ENCODE results near the gene TRA2B. TPM values are rescaled to one million over a fixed set of nuclear protein-coding genes. Genes with fewer than 3 reads are reported as not detected.
A peak's percentile ranks its signal among the peaks of the same experiment; 100 is the strongest.

Gene TRA2B
- total RNA-seq, 1 experiment from 2014 or later: 236 TPM

DNA sequence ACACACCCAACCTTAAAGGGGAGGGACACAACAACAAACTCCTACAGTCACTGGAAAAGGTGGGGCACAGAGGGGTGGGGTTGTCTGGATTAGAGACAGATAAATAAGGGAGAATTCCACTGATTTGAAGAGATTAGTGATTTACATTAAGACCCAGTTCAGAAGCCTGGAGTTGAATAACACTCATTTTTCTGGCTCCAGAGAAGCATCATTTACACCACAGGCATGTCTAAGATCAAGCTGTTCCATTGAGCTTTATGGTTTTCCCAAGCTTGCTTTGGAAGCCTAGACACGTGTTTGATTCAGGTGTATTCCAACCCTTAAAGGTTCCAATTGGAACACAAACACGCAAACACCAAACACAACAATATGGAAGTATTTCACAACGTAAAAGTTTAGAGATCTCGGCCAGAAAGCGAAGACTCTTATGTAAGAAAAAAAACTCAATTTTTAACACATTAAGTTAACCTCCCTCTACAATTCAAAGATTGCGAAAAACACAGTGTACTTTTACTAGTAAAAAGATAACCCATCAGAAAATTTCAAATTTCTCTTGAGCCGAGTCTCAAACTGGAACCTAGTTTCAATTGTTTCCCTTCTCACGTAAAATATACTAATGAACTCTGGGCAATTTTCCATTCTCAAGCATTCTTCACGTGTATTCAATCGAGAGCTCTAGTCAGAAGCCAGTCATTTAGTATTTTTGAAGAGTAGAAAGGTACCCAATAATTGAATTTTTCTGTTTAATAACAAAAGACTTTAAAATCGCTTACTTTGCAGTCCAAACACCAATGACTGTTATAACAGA lies 2.1 kb downstream of the TRA2B start (continued):
- no peak for TF ChIP-seq ESRRA (CRISPR knock-in tag; IDR thresholded peaks at IDR 0.05; ENCODE audit: borderline replicate concordance)
- TF ChIP-seq, protein P1, sequence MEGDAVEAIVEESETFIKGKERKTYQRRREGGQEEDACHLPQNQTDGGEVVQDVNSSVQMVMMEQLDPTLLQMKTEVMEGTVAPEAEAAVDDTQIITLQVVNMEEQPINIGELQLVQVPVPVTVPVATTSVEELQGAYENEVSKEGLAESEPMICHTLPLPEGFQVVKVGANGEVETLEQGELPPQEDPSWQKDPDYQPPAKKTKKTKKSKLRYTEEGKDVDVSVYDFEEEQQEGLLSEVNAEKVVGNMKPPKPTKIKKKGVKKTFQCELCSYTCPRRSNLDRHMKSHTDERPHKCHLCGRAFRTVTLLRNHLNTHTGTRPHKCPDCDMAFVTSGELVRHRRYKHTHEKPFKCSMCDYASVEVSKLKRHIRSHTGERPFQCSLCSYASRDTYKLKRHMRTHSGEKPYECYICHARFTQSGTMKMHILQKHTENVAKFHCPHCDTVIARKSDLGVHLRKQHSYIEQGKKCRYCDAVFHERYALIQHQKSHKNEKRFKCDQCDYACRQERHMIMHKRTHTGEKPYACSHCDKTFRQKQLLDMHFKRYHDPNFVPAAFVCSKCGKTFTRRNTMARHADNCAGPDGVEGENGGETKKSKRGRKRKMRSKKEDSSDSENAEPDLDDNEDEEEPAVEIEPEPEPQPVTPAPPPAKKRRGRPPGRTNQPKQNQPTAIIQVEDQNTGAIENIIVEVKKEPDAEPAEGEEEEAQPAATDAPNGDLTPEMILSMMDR (IDR thresholded peaks at IDR 0.05): no peak
- TF ChIP-seq MYBL2 (CRISPR knock-in tag; IDR thresholded peaks at IDR 0.05): no peak
- TF ChIP-seq TCF7 (CRISPR knock-in tag; IDR thresholded peaks at IDR 0.05; ENCODE audit: low read depth): no peak
- TF ChIP-seq ZNF121 (CRISPR knock-in tag; IDR thresholded peaks at IDR 0.05): no peak
- TF ChIP-seq, protein P2, sequence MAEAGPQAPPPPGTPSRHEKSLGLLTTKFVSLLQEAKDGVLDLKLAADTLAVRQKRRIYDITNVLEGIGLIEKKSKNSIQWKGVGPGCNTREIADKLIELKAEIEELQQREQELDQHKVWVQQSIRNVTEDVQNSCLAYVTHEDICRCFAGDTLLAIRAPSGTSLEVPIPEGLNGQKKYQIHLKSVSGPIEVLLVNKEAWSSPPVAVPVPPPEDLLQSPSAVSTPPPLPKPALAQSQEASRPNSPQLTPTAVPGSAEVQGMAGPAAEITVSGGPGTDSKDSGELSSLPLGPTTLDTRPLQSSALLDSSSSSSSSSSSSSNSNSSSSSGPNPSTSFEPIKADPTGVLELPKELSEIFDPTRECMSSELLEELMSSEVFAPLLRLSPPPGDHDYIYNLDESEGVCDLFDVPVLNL (CRISPR knock-in tag; IDR thresholded peaks at IDR 0.05; ENCODE audit: borderline replicate concordance, low read depth): no peak
- TF ChIP-seq, protein P3, sequence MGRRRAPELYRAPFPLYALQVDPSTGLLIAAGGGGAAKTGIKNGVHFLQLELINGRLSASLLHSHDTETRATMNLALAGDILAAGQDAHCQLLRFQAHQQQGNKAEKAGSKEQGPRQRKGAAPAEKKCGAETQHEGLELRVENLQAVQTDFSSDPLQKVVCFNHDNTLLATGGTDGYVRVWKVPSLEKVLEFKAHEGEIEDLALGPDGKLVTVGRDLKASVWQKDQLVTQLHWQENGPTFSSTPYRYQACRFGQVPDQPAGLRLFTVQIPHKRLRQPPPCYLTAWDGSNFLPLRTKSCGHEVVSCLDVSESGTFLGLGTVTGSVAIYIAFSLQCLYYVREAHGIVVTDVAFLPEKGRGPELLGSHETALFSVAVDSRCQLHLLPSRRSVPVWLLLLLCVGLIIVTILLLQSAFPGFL (CRISPR knock-in tag; IDR thresholded peaks at IDR 0.05; ENCODE audit: borderline replicate concordance): no peak
- no peak for TF ChIP-seq KAT7 (CRISPR knock-in tag; IDR thresholded peaks at IDR 0.05; ENCODE audit: borderline replicate concordance)
- TF ChIP-seq, protein P4, sequence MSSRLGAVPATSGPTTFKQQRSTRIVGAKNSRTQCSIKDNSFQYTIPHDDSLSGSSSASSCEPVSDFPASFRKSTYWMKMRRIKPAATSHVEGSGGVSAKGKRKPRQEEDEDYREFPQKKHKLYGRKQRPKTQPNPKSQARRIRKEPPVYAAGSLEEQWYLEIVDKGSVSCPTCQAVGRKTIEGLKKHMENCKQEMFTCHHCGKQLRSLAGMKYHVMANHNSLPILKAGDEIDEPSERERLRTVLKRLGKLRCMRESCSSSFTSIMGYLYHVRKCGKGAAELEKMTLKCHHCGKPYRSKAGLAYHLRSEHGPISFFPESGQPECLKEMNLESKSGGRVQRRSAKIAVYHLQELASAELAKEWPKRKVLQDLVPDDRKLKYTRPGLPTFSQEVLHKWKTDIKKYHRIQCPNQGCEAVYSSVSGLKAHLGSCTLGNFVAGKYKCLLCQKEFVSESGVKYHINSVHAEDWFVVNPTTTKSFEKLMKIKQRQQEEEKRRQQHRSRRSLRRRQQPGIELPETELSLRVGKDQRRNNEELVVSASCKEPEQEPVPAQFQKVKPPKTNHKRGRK (CRISPR knock-in tag; IDR thresholded peaks at IDR 0.05; ENCODE audit: borderline replicate concordance): no peak
- TF ChIP-seq, protein P5, sequence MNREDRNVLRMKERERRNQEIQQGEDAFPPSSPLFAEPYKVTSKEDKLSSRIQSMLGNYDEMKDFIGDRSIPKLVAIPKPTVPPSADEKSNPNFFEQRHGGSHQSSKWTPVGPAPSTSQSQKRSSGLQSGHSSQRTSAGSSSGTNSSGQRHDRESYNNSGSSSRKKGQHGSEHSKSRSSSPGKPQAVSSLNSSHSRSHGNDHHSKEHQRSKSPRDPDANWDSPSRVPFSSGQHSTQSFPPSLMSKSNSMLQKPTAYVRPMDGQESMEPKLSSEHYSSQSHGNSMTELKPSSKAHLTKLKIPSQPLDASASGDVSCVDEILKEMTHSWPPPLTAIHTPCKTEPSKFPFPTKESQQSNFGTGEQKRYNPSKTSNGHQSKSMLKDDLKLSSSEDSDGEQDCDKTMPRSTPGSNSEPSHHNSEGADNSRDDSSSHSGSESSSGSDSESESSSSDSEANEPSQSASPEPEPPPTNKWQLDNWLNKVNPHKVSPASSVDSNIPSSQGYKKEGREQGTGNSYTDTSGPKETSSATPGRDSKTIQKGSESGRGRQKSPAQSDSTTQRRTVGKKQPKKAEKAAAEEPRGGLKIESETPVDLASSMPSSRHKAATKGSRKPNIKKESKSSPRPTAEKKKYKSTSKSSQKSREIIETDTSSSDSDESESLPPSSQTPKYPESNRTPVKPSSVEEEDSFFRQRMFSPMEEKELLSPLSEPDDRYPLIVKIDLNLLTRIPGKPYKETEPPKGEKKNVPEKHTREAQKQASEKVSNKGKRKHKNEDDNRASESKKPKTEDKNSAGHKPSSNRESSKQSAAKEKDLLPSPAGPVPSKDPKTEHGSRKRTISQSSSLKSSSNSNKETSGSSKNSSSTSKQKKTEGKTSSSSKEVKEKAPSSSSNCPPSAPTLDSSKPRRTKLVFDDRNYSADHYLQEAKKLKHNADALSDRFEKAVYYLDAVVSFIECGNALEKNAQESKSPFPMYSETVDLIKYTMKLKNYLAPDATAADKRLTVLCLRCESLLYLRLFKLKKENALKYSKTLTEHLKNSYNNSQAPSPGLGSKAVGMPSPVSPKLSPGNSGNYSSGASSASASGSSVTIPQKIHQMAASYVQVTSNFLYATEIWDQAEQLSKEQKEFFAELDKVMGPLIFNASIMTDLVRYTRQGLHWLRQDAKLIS (CRISPR knock-in tag; IDR thresholded peaks at IDR 0.05; ENCODE audit: borderline replicate concordance): no peak

DNA sequence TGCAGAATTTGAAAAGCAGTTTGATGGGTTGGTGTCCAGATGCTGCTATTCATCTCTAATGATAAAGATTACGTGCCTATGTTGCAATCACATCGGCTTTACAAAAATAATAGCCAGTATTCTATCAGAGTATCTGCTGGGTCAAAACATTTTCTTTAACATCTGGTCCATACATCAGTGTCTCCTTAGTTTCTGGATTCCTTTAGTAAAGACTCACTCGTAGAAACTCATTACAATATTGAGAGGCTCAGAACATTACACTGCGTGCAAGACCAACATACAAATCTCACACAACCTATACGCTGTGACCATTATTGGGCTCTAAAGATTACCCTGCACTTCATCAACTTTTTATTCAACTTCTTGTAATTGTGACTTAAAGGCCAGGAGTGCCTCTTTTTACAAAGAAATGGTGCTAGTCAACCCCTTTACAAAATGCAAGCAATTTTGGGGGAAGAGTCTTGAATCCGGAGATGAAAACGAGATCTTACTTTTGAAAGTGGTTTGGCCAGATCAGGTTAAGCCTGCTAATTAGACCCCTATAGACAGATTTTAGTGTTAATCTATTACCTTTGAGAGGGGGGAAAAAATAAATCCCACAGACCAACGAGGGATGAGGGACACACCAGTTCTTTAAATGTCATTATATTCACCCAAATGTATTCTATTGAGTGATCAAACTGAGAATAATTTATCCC lies 2.9 kb downstream of the TRA2B start:
- DNase-seq (ENCODE audit: low spot score): no peak
- no peak for ATAC-seq
- peaks cover 58% of the 10 kb centered on the region for H3K36me3 Mint-ChIP-seq
- TF ChIP-seq, protein P3 (CRISPR knock-in tag; IDR thresholded peaks at IDR 0.05; ENCODE audit: borderline replicate concordance): no peak
- no peak for TF ChIP-seq IRF2 (CRISPR knock-in tag; IDR thresholded peaks at IDR 0.05; ENCODE audit: borderline replicate concordance, low read depth)
- TF ChIP-seq, protein P6, sequence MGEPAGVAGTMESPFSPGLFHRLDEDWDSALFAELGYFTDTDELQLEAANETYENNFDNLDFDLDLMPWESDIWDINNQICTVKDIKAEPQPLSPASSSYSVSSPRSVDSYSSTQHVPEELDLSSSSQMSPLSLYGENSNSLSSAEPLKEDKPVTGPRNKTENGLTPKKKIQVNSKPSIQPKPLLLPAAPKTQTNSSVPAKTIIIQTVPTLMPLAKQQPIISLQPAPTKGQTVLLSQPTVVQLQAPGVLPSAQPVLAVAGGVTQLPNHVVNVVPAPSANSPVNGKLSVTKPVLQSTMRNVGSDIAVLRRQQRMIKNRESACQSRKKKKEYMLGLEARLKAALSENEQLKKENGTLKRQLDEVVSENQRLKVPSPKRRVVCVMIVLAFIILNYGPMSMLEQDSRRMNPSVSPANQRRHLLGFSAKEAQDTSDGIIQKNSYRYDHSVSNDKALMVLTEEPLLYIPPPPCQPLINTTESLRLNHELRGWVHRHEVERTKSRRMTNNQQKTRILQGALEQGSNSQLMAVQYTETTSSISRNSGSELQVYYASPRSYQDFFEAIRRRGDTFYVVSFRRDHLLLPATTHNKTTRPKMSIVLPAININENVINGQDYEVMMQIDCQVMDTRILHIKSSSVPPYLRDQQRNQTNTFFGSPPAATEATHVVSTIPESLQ (CRISPR knock-in tag; IDR thresholded peaks at IDR 0.05): no peak
- no peak for TF ChIP-seq ZNF317 (CRISPR knock-in tag; IDR thresholded peaks at IDR 0.05; ENCODE audit: borderline replicate concordance, low read depth)
- TF ChIP-seq, protein P7, sequence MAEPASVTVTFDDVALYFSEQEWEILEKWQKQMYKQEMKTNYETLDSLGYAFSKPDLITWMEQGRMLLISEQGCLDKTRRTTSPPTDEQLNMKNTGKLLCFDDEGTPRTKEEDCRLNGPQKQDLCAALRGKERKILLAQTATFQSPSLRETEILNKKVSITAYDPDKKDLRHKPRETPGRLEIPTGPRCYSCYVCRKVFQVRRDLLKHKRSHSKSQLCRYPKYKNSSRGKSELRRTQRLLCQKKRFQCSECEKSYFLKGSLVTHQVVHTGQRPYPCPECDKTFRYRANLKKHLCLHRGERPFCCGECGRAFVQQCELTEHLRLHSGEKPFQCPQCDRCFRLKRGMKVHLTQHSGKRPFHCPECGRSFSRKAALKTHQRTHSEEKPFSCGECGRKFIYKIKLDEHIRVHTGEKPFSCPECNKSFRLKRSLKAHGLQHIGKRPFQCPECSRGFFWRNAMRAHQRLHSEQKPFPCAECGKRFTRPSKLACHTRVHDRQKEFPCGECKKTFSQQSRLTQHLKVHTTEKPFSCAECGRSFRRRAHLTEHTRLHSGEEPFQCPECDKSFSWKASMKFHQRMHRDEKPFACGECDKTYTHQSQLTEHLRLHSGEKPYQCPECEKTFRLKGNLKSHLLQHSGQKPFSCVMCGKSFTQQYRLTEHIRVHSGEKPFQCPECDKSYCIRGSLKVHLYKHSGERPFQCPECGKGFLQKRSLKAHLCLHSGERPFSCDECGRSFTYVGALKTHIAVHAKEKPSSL (CRISPR knock-in tag; conservative IDR thresholded peaks at IDR 0.05): no peak
- TF ChIP-seq, protein P4 (CRISPR knock-in tag; IDR thresholded peaks at IDR 0.05; ENCODE audit: borderline replicate concordance): no peak
- TF ChIP-seq ZNF121 (CRISPR knock-in tag; IDR thresholded peaks at IDR 0.05): no peak

More for the DNA sequence above, 2.9 kb downstream of the TRA2B start:
- CTCF ChIA-PET: no interaction called here
- Mint-ChIP-seq H3K4me1 (peaks cover 55% of the 10 kb centered on the region), H3K4me3 (peak overlapping the region; percentile 100), H3K9me3 (peaks cover 4% of the 10 kb centered on the region), H3K27me3 (ENCODE audit: low read depth) (peaks cover 10% of the 10 kb centered on the region), H3K27ac (peak overlapping the region; percentile 100)
- POLR2A ChIA-PET: interaction anchor here (0.5 to 1.6 kb wide), 2 partner anchors 22 to 112 kb away, joined by 3 to 4 read pairs; no protein-coding TSS in a partner anchor
